SK-N-MC (cell line): ENCODE results near the gene SP3.

Experiments
- DNase-seq: peaks from one replicate; pipeline ENCODE4 v3.0.0-alpha.2; 2011; ENCODE audit warnings: low read depth, low spot score
- H3K27ac ChIP-seq: fragments of 200-600 bp; sonication (generic); 2 replicates; pipeline ENCODE4 v1.5.1; 2016; ENCODE audit warnings: mixed run types
- H3K36me3 ChIP-seq: fragments of 200-600 bp; sonication (generic); 2 replicates; pipeline ENCODE4 v1.6.1; 2017; ENCODE audit warnings: antibody characterized with exemption, low read length, mixed read lengths; ENCODE audit not compliant: insufficient read depth
- H3K4me3 ChIP-seq: fragments of 200-600 bp; sonication (generic); 2 replicates; pipeline ENCODE4 v1.5.1; 2016
- H3K9ac ChIP-seq: fragments of 200-600 bp; sonication (generic); 2 replicates; pipeline ENCODE4 v1.8.0; 2017; ENCODE audit warnings: mixed run types, mixed read lengths; ENCODE audit not compliant: insufficient read length
- H3K9me3 ChIP-seq: fragments of 200-600 bp; sonication (generic); 2 replicates; pipeline ENCODE4 v1.6.1; 2017; ENCODE audit warnings: low read depth, mild to moderate bottlenecking, antibody characterized with exemption, low read length, moderate library complexity, mixed read lengths
- EZH2 ChIP-seq: fragments of 200-600 bp; sonication (generic); IDR thresholded peaks from one replicate; pipeline ENCODE4 v1.6.1; 2017; ENCODE audit warnings: antibody characterized with exemption
- FOXP2 ChIP-seq: optimal IDR thresholded peaks from 2 replicates; pipeline ENCODE3; 2011; ENCODE audit warnings: mild to moderate bottlenecking, moderate library complexity; ENCODE audit not compliant: insufficient read depth; ENCODE audit errors: extremely low read length, control extremely low read depth
- POLR2AphosphoS5 ChIP-seq: IDR thresholded peaks from 2 replicates; pipeline ENCODE4 v1.6.1; 2012; ENCODE audit warnings: mild to moderate bottlenecking, low read depth, low read length, borderline replicate concordance

The SP3 gene

DNA sequence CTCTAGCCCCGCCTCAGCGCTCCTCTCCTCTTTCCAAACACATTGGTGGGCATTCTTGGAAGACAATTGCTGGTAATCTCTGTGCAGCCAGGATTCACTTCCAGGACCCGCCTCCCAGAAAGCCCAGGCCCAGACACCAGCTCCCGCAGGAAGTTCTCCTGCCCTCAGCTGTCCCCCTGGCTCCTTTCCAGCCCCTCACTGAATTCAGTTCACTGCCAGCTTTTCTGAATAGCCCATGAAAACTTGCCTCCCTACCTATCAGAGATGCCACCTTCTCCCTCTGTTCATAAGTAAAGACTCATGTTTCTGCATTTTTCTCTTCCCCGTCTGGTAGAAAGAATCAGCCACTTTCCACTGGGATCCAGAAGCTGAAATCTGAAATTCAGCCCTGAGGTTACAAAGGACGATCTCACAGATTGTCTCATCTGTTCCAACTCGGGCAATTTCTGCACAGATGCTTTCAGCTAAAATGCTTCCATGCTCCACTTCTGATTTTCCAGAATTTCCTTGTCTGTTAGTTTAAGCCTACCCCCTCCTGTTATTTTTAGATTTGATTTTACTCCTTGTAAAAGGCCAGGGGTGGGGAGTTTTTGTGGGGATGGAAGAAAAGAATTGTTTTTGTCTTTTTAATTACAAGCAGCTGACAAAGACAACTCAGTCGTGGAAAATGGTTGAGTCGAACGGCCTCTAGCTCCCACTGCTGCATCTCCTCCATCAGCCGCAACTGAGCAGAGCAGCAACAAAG lies 98.1 kb downstream of the SP3 start:
- Histone ChIP-seq H3K9me3 (no peaks in the 10 kb centered on the region), H3K36me3 (no peaks in the 10 kb centered on the region), H3K4me3 (0 out of 2 replicates have a peak overlapping the region, but pooled peaks have one; percentile 3), H3K9ac (no peak overlapping the region), H3K27ac (no peak overlapping the region)
- no peak for DNase-seq
- TF ChIP-seq EZH2 = no peak
- no peak for TF ChIP-seq FOXP2
- TF ChIP-seq POLR2AphosphoS5 = no peak

- DNase-seq = no peak
- TF ChIP-seq POLR2AphosphoS5 (no peak), FOXP2 (no peak), EZH2 (no peak)
- Histone ChIP-seq H3K9me3 (no peaks in the 10 kb centered on the region), H3K27ac (no peak overlapping the region), H3K9ac (no peak overlapping the region), H3K36me3 (no peaks in the 10 kb centered on the region), H3K4me3 (no peak overlapping the region)
Observed at GRCh38 chr2:173865971-173866873, 99.0 kb downstream of the SP3 start.

GRCh38 chr2:173862612-173863217 lies 102.5 kb downstream of the SP3 start:
- H3K9me3 ChIP-seq = no peaks in the 10 kb centered on the region
- DNase-seq = no peak
- no peak overlapping the region for H3K9ac ChIP-seq
- no peak overlapping the region for H3K27ac ChIP-seq
- TF ChIP-seq EZH2 = no peak
- TF ChIP-seq POLR2AphosphoS5 = no peak
- TF ChIP-seq FOXP2 = no peak
- H3K36me3 ChIP-seq = no peaks in the 10 kb centered on the region
- no peak overlapping the region for H3K4me3 ChIP-seq

DNA sequence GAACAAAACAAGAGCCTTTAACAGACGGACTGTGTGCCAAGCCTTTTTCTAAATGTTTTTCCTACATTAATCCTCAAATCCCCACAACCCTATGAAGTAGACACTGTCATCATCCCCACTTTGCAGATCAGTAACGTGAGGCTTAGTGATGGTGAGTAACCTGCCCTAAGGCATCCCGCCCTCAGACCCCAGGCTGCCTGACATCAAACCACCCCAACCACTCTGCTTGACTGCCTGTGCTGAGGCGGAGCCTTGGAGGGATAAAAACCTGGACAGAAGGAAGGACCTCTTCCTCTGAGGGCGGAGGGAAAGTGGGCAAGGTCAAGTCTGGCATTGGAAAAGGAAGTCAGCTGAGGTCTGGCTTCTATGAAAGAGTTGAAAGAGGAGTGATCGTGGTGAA lies 104.6 kb downstream of the SP3 start:
- H3K9me3 ChIP-seq = no peaks in the 10 kb centered on the region
- H3K27ac ChIP-seq = no peak overlapping the region
- no peak overlapping the region for H3K4me3 ChIP-seq
- H3K36me3 ChIP-seq = no peaks in the 10 kb centered on the region
- DNase-seq = no peak
- H3K9ac ChIP-seq = no peak overlapping the region
- TF ChIP-seq EZH2 = no peak
- no peak for TF ChIP-seq POLR2AphosphoS5
- no peak for TF ChIP-seq FOXP2

GRCh38 chr2:173860082-173860481 lies 105.1 kb downstream of the SP3 start:
- Histone ChIP-seq H3K9ac (no peak overlapping the region), H3K36me3 (no peaks in the 10 kb centered on the region), H3K27ac (no peak overlapping the region), H3K9me3 (no peaks in the 10 kb centered on the region), H3K4me3 (no peak overlapping the region)
- DNase-seq = no peak
- TF ChIP-seq FOXP2 (no peak), POLR2AphosphoS5 (no peak), EZH2 (no peak)

DNA sequence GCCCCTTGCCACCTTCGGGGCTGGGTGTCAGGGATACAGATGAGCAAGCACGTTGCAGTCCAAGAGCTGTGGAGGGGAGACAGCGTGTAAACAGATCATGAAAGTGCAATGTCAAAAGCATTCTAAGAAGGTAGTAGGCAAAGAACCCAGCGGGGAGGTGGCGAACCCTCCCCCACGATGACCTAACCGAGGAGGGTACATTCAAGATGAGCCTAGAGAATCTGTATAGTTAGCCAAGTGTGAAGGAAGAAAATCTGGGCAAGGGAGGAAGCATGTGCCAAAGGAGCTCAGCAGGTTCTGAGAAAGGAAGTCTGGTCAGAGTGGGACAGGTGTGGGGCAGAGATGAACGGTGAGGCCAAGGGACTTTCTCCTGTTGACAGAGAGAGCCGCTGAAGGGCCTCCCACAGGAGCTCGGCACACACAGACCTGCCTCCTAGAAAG lies 106.9 kb downstream of the SP3 start:
- H3K27ac ChIP-seq = no peak overlapping the region

More for the DNA sequence above, 106.9 kb downstream of the SP3 start:
- Histone ChIP-seq H3K36me3 (no peaks in the 10 kb centered on the region), H3K9me3 (no peaks in the 10 kb centered on the region), H3K4me3 (no peak overlapping the region), H3K9ac (no peak overlapping the region)
- no peak for DNase-seq
- TF ChIP-seq POLR2AphosphoS5 (no peak), EZH2 (no peak), FOXP2 (no peak)
